K562 (cell line): ENCODE results near the gene CLCNKA. TPM values are rescaled to one million over a fixed set of nuclear protein-coding genes. Genes with fewer than 3 reads are reported as not detected.
"Not testable (repeated sequence)": the region's sequence is repeated elsewhere in the genome, so short reads cannot be mapped to it uniquely, and the experiment has no call there.

Experiments
- ATAC-seq: fragments of 200-7000 bp; cut with Tn5 transposase; 3 replicates; pipeline ENCODE4 v1.9.1; 2020; ENCODE audit warnings: moderate library complexity
- BruUV-seq: library from RNA; stranded (reverse); fragments of 400-500 nt; replicated peaks from 2 replicates; lab custom pipeline; 2021; lab: Mats Ljungman, UMichigan
- CTCF ChIA-PET: fragments of 300-600 bp; formaldehyde crosslinking; extraction: SDS; loops from one replicate; lab custom pipeline; 2021; ENCODE audit warnings: low intra/inter-chr PET ratio; lab: Yijun Ruan, JAX
- POLR2A ChIA-PET: fragments of 300-600, 350-650 bp; sonication (Branson Sonifier 250); formaldehyde crosslinking; extraction: SDS; loops from one replicate; lab custom pipeline; 2021; ENCODE audit warnings: antibody characterized with exemption, inconsistent platforms; lab: Yijun Ruan, JAX
- DNase-seq, 4 experiments: peaks; one replicate each; pipeline versions ENCODE4 v3.0.0 to v3.0.0-alpha.2; 2011 to 2018; ENCODE audit warnings: low spot score in 3 of 4, mixed read lengths in 3 of 4; ENCODE audit errors: extremely low read depth in 1 of 4
- FAIRE-seq: peaks from 2 replicates; lab custom pipeline; 2011; peaks lifted over from hg19 to GRCh38; lab: Jason Lieb, UNC
- H2AFZ ChIP-seq: 2 replicates; pipeline ENCODE4 v1.6.0; 2011; ENCODE audit warnings: low read depth, low read length, control low read depth, inconsistent platforms
- H3K27ac ChIP-seq: fragments of 200-600 bp; 3 replicates; pipeline ENCODE4 v1.8.0; 2011; ENCODE audit warnings: low read depth, mild to moderate bottlenecking, control low read depth, inconsistent platforms, low read length, moderate library complexity, mixed read lengths; ENCODE audit errors: extremely low read depth
- H3K27me3 ChIP-seq, 2 experiments: fragments of 300-600 bp in 1 of 2; 2 replicates in 1 of 2; 3 replicates in 1 of 2; pipeline versions ENCODE4 v1.6.0 to v1.8.0; 2011; ENCODE audit warnings: inconsistent platforms in 2 of 2, low read length in 2 of 2, mild to moderate bottlenecking in 1 of 2, mixed read lengths in 1 of 2, moderate library complexity in 1 of 2; ENCODE audit not compliant: control insufficient read depth in 2 of 2, insufficient read depth in 2 of 2
- H3K36me3 ChIP-seq: fragments of 300-600 bp; 3 replicates; pipeline ENCODE4 v1.8.0; 2011; ENCODE audit warnings: mild to moderate bottlenecking, low read length, inconsistent platforms; ENCODE audit not compliant: control insufficient read depth, insufficient read depth
- H3K4me1 ChIP-seq, 2 experiments: fragments of 200-600 bp in 1 of 2; replicated peaks in 1 of 2; 2 replicates in 1 of 2; 3 replicates in 1 of 2; pipeline versions ENCODE4 v1.5.1 to v1.8.0; 2011; ENCODE audit warnings: inconsistent platforms in 2 of 2, low read length in 2 of 2, mild to moderate bottlenecking in 1 of 2, mixed read lengths in 1 of 2, moderate library complexity in 1 of 2; ENCODE audit not compliant: control insufficient read depth in 2 of 2, insufficient read depth in 2 of 2
- H3K4me2 ChIP-seq: 2 replicates; pipeline ENCODE4 v1.6.1; 2011; ENCODE audit warnings: low read length, control low read depth, inconsistent platforms, mixed read lengths; ENCODE audit not compliant: insufficient read depth
- H3K4me3 ChIP-seq: fragments of 200-600 bp; sonication (generic), shearing (Covaris generic); 2 replicates; pipeline ENCODE4 v1.5.1; 2016; ENCODE audit warnings: control low read depth, inconsistent platforms
- H3K79me2 ChIP-seq: fragments of 200-600 bp; 3 replicates; pipeline ENCODE4 v1.8.0; 2011; ENCODE audit warnings: low read length, inconsistent platforms; ENCODE audit not compliant: control insufficient read depth, insufficient read depth
- H3K9ac ChIP-seq, 2 experiments: 2 replicates each; pipeline versions ENCODE4 v1.6.0 to v1.6.1; 2011; ENCODE audit warnings: low read depth in 2 of 2, low read length in 2 of 2, control low read depth in 1 of 2, inconsistent platforms in 1 of 2, mild to moderate bottlenecking in 1 of 2, mixed read lengths in 1 of 2; ENCODE audit not compliant: insufficient read depth in 1 of 2
- H3K9me1 ChIP-seq: one replicate; pipeline ENCODE4 v1.6.0; 2011; ENCODE audit warnings: inconsistent platforms, mild to moderate bottlenecking, low read length, moderate library complexity; ENCODE audit not compliant: control insufficient read depth, insufficient read depth
- H3K9me3 ChIP-seq: replicated peaks from 2 replicates; pipeline ENCODE4 v1.5.1; 2011; ENCODE audit warnings: low read depth, low read length, inconsistent platforms; ENCODE audit not compliant: control insufficient read depth, insufficient read depth
- H4K20me1 ChIP-seq: replicated peaks from 2 replicates; pipeline ENCODE4 v1.6.1; 2011; ENCODE audit warnings: low read length, inconsistent platforms, mixed read lengths; ENCODE audit not compliant: control insufficient read depth, insufficient read depth
- CHD1 ChIP-seq: fragments of 200-600 bp; sonication (generic); IDR thresholded peaks from one replicate; pipeline ENCODE4 v1.6.1; 2012; ENCODE audit warnings: mild to moderate bottlenecking, moderate library complexity, low read length, inconsistent platforms
- ZBTB8A ChIP-seq: fragments of 450-650 bp; IDR thresholded peaks from 2 replicates; pipeline ENCODE4 v1.6.1; 2018; ENCODE audit warnings: mild to moderate bottlenecking, moderate library complexity; ENCODE audit not compliant: partially characterized antibody
- WGBS: fragments of 100-300 bp; shearing (Covaris generic); methylation state at CpG from one replicate; pipeline ENCODE4 v1.1.6; 2016; ENCODE audit warnings: low coverage, mixed read lengths; ENCODE audit not compliant: insufficient coverage; ENCODE audit errors: missing lambda C conversion rate; 5-methylcytosine and 5-hydroxymethylcytosine counted together
- in situ Hi-C: fragments of 300-500 bp; cut with MboI; formaldehyde crosslinking; loops from 4 replicates; pipeline ENCODE4 v1.15.0; 2018; ENCODE audit warnings: inconsistent platforms, mixed read lengths
- intact Hi-C: fragments of 100-400 bp; cut with micrococcal nuclease; formaldehyde crosslinking; loops from 2 replicates; pipeline ENCODE4 v1.14.2; 2022
- polyA plus RNA-seq, 8 experiments: library from polyadenylated mRNA; depleted of rRNA in 4 of 8; stranded (reverse) in 5 of 8; unstranded in 3 of 8; fragments of >200 nt; fragmentation: Nextera tagmentation in 2 of 8; fragmentation: Illumina TruSeq in 1 of 8; extraction: Ambion mirVana in 2 of 8; extraction: Trizol in 1 of 8; gene quantifications; 2 replicates each; pipeline versions ENCODE4 v1.2.1 to v1.2.3, GENCODE V29; 2011 to 2014; ENCODE audit warnings: inconsistent platforms in 1 of 8, missing spikeins in 1 of 8
- total RNA-seq, 7 experiments: library from RNA; depleted of rRNA in 6 of 7; stranded (reverse); fragments of >200 nt in 6 of 7; fragmentation: Illumina TruSeq in 2 of 7; extraction: Trizol in 2 of 7; gene quantifications; 2 replicates each; pipeline versions ENCODE4 v1.2.1 to v1.2.3, GENCODE V29; 2011 to 2021; ENCODE audit warnings: low replicate concordance in 1 of 7

The CLCNKA gene
- total and polyA plus RNA-seq, 9 of the 15 experiments (the other 6 are each of a cell fraction or from before 2014, with no cell fraction given), result 0.03 to 0.37 (median 0.10) TPM; not detected in 3

GRCh38 chr1:16062687-16063075, 40.8 kb downstream of the CLCNKA start:
- FAIRE-seq, result peak; percentile 56
- POLR2A ChIA-PET, H2AFZ ChIP-seq, H3K36me3 ChIP-seq, H3K27ac ChIP-seq, CTCF ChIA-PET, H3K79me2 ChIP-seq, H4K20me1 ChIP-seq, ATAC-seq, H3K4me2 ChIP-seq, intact Hi-C loops, H3K9me1 ChIP-seq, DNase-seq, BruUV-seq, H3K4me3 ChIP-seq, H3K9me3 ChIP-seq: not testable (repeated sequence)
- in situ Hi-C loops, result loop anchor here (10.0 kb wide), 1 partner anchor 48 kb away; the partner anchor contains the start of gene HSPB7
- Histone ChIP-seq H3K9ac (peak overlapping the region in 1 of 2 experiments; percentile 53; a peak in 1 of 4 replicates), H3K4me1 (peaks cover 0 to 15% of the 10 kb centered on the region in 2 experiments; a peak in 2 of 5 replicates), H3K27me3 (peaks cover 11 to 49% of the 10 kb centered on the region in 2 experiments)
- 36% methylated on average over 9 of the region's 9 CpGs for WGBS

- no peaks in the 10 kb centered on the region for H3K79me2 ChIP-seq
- H3K4me1 ChIP-seq, result peaks cover 0 to 19% of the 10 kb centered on the region in 2 experiments; a peak in 2 of 5 replicates
- no peak overlapping the region for H2AFZ ChIP-seq
- no peaks in the 10 kb centered on the region for H3K9me1 ChIP-seq
- FAIRE-seq (no peak), ATAC-seq (no peak), DNase-seq (no peak)
- no peaks in the 10 kb centered on the region for H3K9me3 ChIP-seq
- peak; percentile 38 for TF ChIP-seq CHD1
- TF ChIP-seq ZBTB8A, result no peak
- H3K36me3 ChIP-seq, result no peaks in the 10 kb centered on the region
- no TSS peak for BruUV-seq
- intact Hi-C loops (no loop called here), in situ Hi-C loops (loop anchor here (10.0 kb wide), 1 partner anchor 49 kb away; the partner anchor contains the start of gene HSPB7)
- H3K4me2 ChIP-seq, result no peak overlapping the region
- WGBS, result 33% methylated on average over 15 of the region's 15 CpGs
- H4K20me1 ChIP-seq, result peaks cover 10% of the 10 kb centered on the region; the same call in 1 of the 2 replicates
- 0 out of 4 replicates have a peak overlapping the region, but pooled peaks of 1 of the 2 experiments have one; percentile 55 for H3K9ac ChIP-seq
- peaks cover 11 to 56% of the 10 kb centered on the region in 2 experiments for H3K27me3 ChIP-seq
- CTCF ChIA-PET, result no interaction called here
- H3K27ac ChIP-seq, result no peak overlapping the region
- H3K4me3 ChIP-seq, result no peak overlapping the region
- POLR2A ChIA-PET, result no interaction called here
Observed at GRCh38 chr1:16063226-16063829, 41.5 kb downstream of the CLCNKA start.
